DMS 273 (cell line): ENCODE data around the gene ATG13.

Source experiments
- DNase-seq: peaks from one replicate; lab custom pipeline; 2025; ENCODE audit not compliant: unreplicated experiment; lab: John Stamatoyannopoulos, UW

ATG13 gene

GRCh38 chr11:46604796-46605195 lies 12.6 kb upstream of the ATG13 start:
- DNase-seq: no peak

- no peak for DNase-seq
These were observed 9.8 kb upstream of the ATG13 start for GRCh38 chr11:46607516-46607915.

GRCh38 chr11:46609386-46609785 lies 8.0 kb upstream of the ATG13 start:
- DNase-seq: no peak

GRCh38 chr11:46611526-46612304 lies 5.6 kb upstream of the ATG13 start:
- no peak for DNase-seq

GRCh38 chr11:46612326-46612725 lies 5.0 kb upstream of the ATG13 start:
- no peak for DNase-seq

- no peak for DNase-seq
These were observed 1.6 kb upstream of the ATG13 start for GRCh38 chr11:46615756-46616155.

- peak; percentile 38 for DNase-seq
These were observed 711 bp upstream of the ATG13 start for GRCh38 chr11:46616551-46617133.

- no peak for DNase-seq
These were observed 590 bp downstream of the ATG13 start for GRCh38 chr11:46617972-46618314.

- DNase-seq: peak; percentile 7
These were observed 1.5 kb downstream of the ATG13 start for GRCh38 chr11:46618837-46619236.

- DNase-seq: no peak
These were observed 8.1 kb downstream of the ATG13 start for GRCh38 chr11:46625406-46625805.

GRCh38 chr11:46628961-46629360 lies 11.6 kb downstream of the ATG13 start:
- DNase-seq: no peak

GRCh38 chr11:46630237-46630636 lies 12.9 kb downstream of the ATG13 start:
- DNase-seq: no peak

- DNase-seq: no peak
These were observed 14.3 kb downstream of the ATG13 start for GRCh38 chr11:46631676-46632075.

- DNase-seq: no peak
These were observed 15.1 kb downstream of the ATG13 start for GRCh38 chr11:46632502-46632901.

- no peak for DNase-seq
These were observed 16.2 kb downstream of the ATG13 start for GRCh38 chr11:46633291-46634217.

GRCh38 chr11:46635557-46636139 lies 18.3 kb downstream of the ATG13 start:
- no peak for DNase-seq

- DNase-seq: no peak
These were observed 20.2 kb downstream of the ATG13 start for GRCh38 chr11:46637546-46637945.

GRCh38 chr11:46639197-46639839 lies 22.0 kb downstream of the ATG13 start:
- DNase-seq: no peak

- DNase-seq: no peak
These were observed 22.9 kb downstream of the ATG13 start for GRCh38 chr11:46640036-46640788.

- DNase-seq: no peak
These were observed 24.3 kb downstream of the ATG13 start for GRCh38 chr11:46641639-46642038.
